MM.1S (cell line): Measurements from ENCODE around the gene UNC5C.

ENCODE experiments used
- DNase-seq: peaks from one replicate; pipeline ENCODE4 v3.0.0-alpha.2; 2015
- H2AFZ ChIP-seq: fragments of 300-600 bp; sonication (generic); 2 replicates; pipeline ENCODE4 v1.6.0; 2016; ENCODE audit warnings: antibody characterized with exemption, low read length
- H3F3A ChIP-seq: fragments of 300-600 bp; sonication (generic); 2 replicates; pipeline ENCODE4 v1.6.1; 2016; ENCODE audit warnings: mild to moderate bottlenecking, antibody characterized with exemption, low read length, moderate library complexity, mixed read lengths; ENCODE audit not compliant: insufficient read depth
- H3K27ac ChIP-seq: fragments of 300-600 bp; sonication (generic); 2 replicates; pipeline ENCODE4 v1.5.1; 2016; ENCODE audit warnings: mild to moderate bottlenecking, low read length
- H3K27me3 ChIP-seq: fragments of 300-600 bp; sonication (generic); replicated peaks from 2 replicates; pipeline ENCODE4 v1.6.0; 2016; ENCODE audit warnings: low read length; ENCODE audit not compliant: insufficient read depth
- H3K36me3 ChIP-seq: fragments of 300-600 bp; sonication (generic); replicated peaks from 2 replicates; pipeline ENCODE4 v1.6.1; 2016; ENCODE audit warnings: mild to moderate bottlenecking, low read length, mixed read lengths; ENCODE audit not compliant: insufficient read depth
- H3K4me1 ChIP-seq: fragments of 300-600 bp; sonication (generic); 2 replicates; pipeline ENCODE4 v1.6.1; 2016; ENCODE audit warnings: low read length, mixed read lengths
- H3K4me2 ChIP-seq: fragments of 300-600 bp; sonication (generic); 2 replicates; pipeline ENCODE4 v1.6.0; 2016; ENCODE audit warnings: low read depth, low read length
- H3K4me3 ChIP-seq: fragments of 300-600 bp; sonication (generic); 2 replicates; pipeline ENCODE4 v1.5.1; 2016; ENCODE audit warnings: low read length, mixed read lengths
- H3K79me2 ChIP-seq: fragments of 300-600 bp; sonication (generic); 2 replicates; pipeline ENCODE4 v1.6.1; 2016; ENCODE audit warnings: mixed run types, low read length, mixed read lengths
- H3K9ac ChIP-seq: fragments of 300-600 bp; sonication (generic); 2 replicates; pipeline ENCODE4 v1.6.1; 2016; ENCODE audit warnings: low read length, mixed read lengths
- H3K9me2 ChIP-seq: fragments of 300-600 bp; sonication (generic); replicated peaks from 2 replicates; pipeline ENCODE4 v1.6.1; 2016; ENCODE audit warnings: mild to moderate bottlenecking, low read length, mixed read lengths; ENCODE audit not compliant: insufficient read depth
- H3K9me3 ChIP-seq: fragments of 300-600 bp; sonication (generic); replicated peaks from 2 replicates; pipeline ENCODE4 v1.6.1; 2016; ENCODE audit warnings: mild to moderate bottlenecking, low read length, mixed read lengths; ENCODE audit not compliant: insufficient read depth
- H4K20me1 ChIP-seq: fragments of 300-600 bp; sonication (generic); 2 replicates; pipeline ENCODE4 v1.6.1; 2016; ENCODE audit warnings: mild to moderate bottlenecking, low read length, moderate library complexity, mixed read lengths; ENCODE audit not compliant: insufficient read depth
- CTCF ChIP-seq: fragments of 300-600 bp; sonication (generic); IDR thresholded peaks from 2 replicates; pipeline ENCODE4 v1.5.1; 2016; ENCODE audit warnings: antibody characterized with exemption, low read length, mixed read lengths
- EZH2 ChIP-seq: fragments of 300-600 bp; sonication (generic); optimal IDR thresholded peaks from 2 replicates; pipeline ENCODE3; 2017; ENCODE audit warnings: low read depth, mild to moderate bottlenecking, antibody characterized with exemption, low read length, mixed read lengths
- EZH2phosphoT487 ChIP-seq: fragments of 300-600 bp; sonication (generic); IDR thresholded peaks from 2 replicates; pipeline ENCODE4 v1.6.1; 2018; ENCODE audit warnings: antibody characterized with exemption, low read length

The UNC5C gene

DNA sequence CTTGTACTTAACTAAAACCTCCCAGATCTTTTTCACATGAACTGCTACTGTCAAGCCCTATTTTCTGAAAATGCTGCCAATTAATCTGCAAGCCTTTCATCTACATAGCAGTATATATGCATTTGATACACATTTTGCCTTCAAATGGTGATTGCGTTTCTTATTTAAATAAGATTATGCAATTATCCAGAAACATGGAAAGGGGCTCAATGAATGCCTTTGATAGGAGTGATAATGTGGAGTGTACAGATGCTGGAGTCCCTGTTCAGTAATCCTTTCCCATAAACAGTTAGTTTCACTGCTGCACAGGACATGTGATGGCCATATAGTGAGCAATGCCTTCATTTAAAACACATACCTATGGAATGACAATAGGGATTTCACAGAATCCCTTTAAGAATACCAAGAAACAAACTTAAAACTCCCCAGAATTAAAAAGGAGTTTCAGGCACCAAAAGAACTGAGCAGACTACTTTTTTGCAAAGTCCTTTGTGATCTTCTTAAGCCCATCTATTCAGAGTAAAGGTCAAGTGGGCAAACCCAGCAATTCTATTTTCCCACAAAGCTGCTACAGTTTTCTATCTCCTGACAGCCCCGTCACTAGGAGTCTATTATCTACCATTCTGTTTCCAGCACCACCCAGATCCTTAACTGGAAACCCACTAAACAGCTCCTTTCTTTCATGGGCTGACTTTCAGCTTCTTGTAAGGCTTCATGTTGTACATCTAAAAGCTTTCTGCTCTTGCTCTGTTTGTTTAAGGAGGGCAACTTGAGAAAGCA lies 120.3 kb downstream of the UNC5C start:
- Histone ChIP-seq H3K4me1 (no peaks in the 10 kb centered on the region), H3K79me2 (no peaks in the 10 kb centered on the region), H3K27me3 (no peaks in the 10 kb centered on the region), H3K9me3 (no peaks in the 10 kb centered on the region), H3K9ac (no peak overlapping the region), H2AFZ (no peak overlapping the region), H3K9me2 (no peaks in the 10 kb centered on the region), H3K36me3 (no peaks in the 10 kb centered on the region), H4K20me1 (no peaks in the 10 kb centered on the region), H3K27ac (no peak overlapping the region), H3K4me2 (no peak overlapping the region), H3K4me3 (no peak overlapping the region), H3F3A (no peaks in the 10 kb centered on the region)
- no peak for DNase-seq
- TF ChIP-seq EZH2 (no peak), CTCF (no peak), EZH2phosphoT487 (no peak)

GRCh38 chr4:95426455-95426854 lies 122.3 kb downstream of the UNC5C start:
- Histone ChIP-seq H3F3A (no peaks in the 10 kb centered on the region), H3K4me2 (peak overlapping the region; percentile 41), H3K4me1 (no peaks in the 10 kb centered on the region), H3K79me2 (no peaks in the 10 kb centered on the region), H3K4me3 (peak overlapping the region; percentile 45), H4K20me1 (no peaks in the 10 kb centered on the region), H3K27ac (no peak overlapping the region), H3K9me3 (no peaks in the 10 kb centered on the region), H3K36me3 (no peaks in the 10 kb centered on the region), H3K27me3 (no peaks in the 10 kb centered on the region), H3K9me2 (no peaks in the 10 kb centered on the region), H2AFZ (peak overlapping the region; percentile 69; the same call in 1 of the 2 replicates), H3K9ac (peak overlapping the region; percentile 35; the same call in 1 of the 2 replicates)
- no peak for TF ChIP-seq EZH2phosphoT487
- TF ChIP-seq EZH2 = no peak
- TF ChIP-seq CTCF = no peak
- DNase-seq = peak; percentile 34

DNA sequence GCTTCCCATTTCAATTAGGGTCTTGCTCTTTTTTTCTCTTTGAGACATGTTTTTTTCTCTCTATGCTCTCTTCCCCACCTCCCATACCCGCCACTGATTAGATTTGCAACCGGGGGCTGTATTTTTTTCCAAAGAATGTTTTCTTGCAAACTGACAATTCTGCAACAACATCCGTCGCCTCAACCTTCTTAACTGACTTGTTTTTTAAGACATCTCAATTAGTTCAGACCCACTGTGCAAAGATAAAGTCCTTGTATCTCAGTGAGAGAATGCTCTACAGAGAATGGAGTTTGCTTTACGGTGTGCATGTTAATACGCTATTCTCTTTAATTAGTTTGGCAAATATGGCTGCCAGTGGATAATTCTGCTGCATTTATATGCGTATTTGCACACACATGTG lies 126.3 kb downstream of the UNC5C start:
- no peak for DNase-seq
- no peak for TF ChIP-seq CTCF
- no peak for TF ChIP-seq EZH2
- TF ChIP-seq EZH2phosphoT487 = no peak
- Histone ChIP-seq H3K27me3 (no peaks in the 10 kb centered on the region), H3F3A (no peaks in the 10 kb centered on the region), H3K4me3 (no peak overlapping the region), H3K9me3 (no peaks in the 10 kb centered on the region), H3K4me2 (no peak overlapping the region), H3K9ac (no peak overlapping the region), H3K36me3 (no peaks in the 10 kb centered on the region), H3K4me1 (no peaks in the 10 kb centered on the region), H3K79me2 (no peaks in the 10 kb centered on the region), H2AFZ (no peak overlapping the region), H4K20me1 (no peaks in the 10 kb centered on the region), H3K27ac (no peak overlapping the region), H3K9me2 (no peaks in the 10 kb centered on the region)
